Measurements from ENCODE around the gene KCNQ4. TPM values are rescaled to one million over a fixed set of nuclear protein-coding genes. Genes with fewer than 3 reads are reported as not detected.

The KCNQ4 gene
- total and polyA plus RNA-seq, 2 of the 8 experiments (the other 6 are each of a cell fraction or from before 2014, with no cell fraction given) = 2.2 to 3.9 TPM

- CTCF ChIA-PET (ENCODE audit: partially characterized antibody) = interaction anchor here (0.6 to 8.0 kb wide), 5 partner anchors 10 to 102 kb away, joined by 3 to 83 read pairs (median 4); no protein-coding TSS in a partner anchor
- no peak overlapping the region for H4K91ac ChIP-seq (replicated peaks; ENCODE audit: insufficient read length, low read length)
- H3K36me3 ChIP-seq (ENCODE audit: control insufficient read depth in 2 of 4, insufficient read depth in 4 of 4, low read length in 3 of 4) = no peaks in the 10 kb centered on the region
- no peak overlapping the region for H2BK20ac ChIP-seq (ENCODE audit: low read length)
- no peaks in the 10 kb centered on the region for H3K79me1 ChIP-seq (ENCODE audit: low read depth, low read length)
- H2BK12ac ChIP-seq (ENCODE audit: low read depth, low read length) = no peak overlapping the region
- no peak overlapping the region for H2BK120ac ChIP-seq (replicated peaks; ENCODE audit: low read depth, low read length)
- POLR2A ChIA-PET (ENCODE audit: partially characterized antibody) = interaction anchor here (2.9 kb wide), 1 partner anchor 14 kb away, joined by 10 read pairs; the partner anchor contains the start of gene CITED4
- H2BK15ac ChIP-seq (ENCODE audit: low read length) = no peak overlapping the region
- no peak overlapping the region for H2AFZ ChIP-seq (ENCODE audit: low read length)
- H3K23ac ChIP-seq (ENCODE audit: insufficient read length) = no peak overlapping the region
- no peak overlapping the region for H3K4me2 ChIP-seq (ENCODE audit: insufficient read depth in 1 of 2, low read depth in 2 of 2, low read length in 2 of 2)
- no peak overlapping the region for H3K4ac ChIP-seq (replicated peaks; ENCODE audit: insufficient read length, low read depth, low read length)
- H3K14ac ChIP-seq (ENCODE audit: insufficient read length) = no peak overlapping the region
- no peaks in the 10 kb centered on the region for H3K79me2 ChIP-seq (ENCODE audit: control insufficient read depth in 1 of 2, insufficient read depth in 2 of 2, low read length in 2 of 2)
- no peaks in the 10 kb centered on the region for H4K20me1 ChIP-seq (replicated peaks in 1 of 2; ENCODE audit: control insufficient read depth in 1 of 2, insufficient read depth in 2 of 2, low read length in 2 of 2)
- DNase-seq (ENCODE audit: low read depth in 1 of 2, low spot score in 2 of 2) (no peak), FAIRE-seq (no peak)
- H3K9me3 ChIP-seq (ENCODE audit: insufficient read depth in 2 of 2, low read depth in 1 of 2, low read length in 1 of 2) = peaks cover 3 to 6% of the 10 kb centered on the region in 2 experiments; a peak in 3 of 4 replicates
- no peak overlapping the region for H3K9ac ChIP-seq (replicated peaks in 1 of 4; ENCODE audit: extremely low read depth in 1 of 4, low read depth in 3 of 4, low read length in 3 of 4)
- no peaks in the 10 kb centered on the region for H3K23me2 ChIP-seq (ENCODE audit: low read depth, low read length)
- no peak overlapping the region for H3K56ac ChIP-seq (replicated peaks; ENCODE audit: insufficient read length, low read depth, low read length)
- H3K27ac ChIP-seq (ENCODE audit: low read depth, low read length) = no peak overlapping the region
- no peak overlapping the region for H3K18ac ChIP-seq (ENCODE audit: extremely low read depth, low read length)
- H3K4me1 ChIP-seq (replicated peaks in 1 of 4; ENCODE audit: control insufficient read depth in 3 of 4, insufficient read depth in 4 of 4, low read length in 3 of 4) = peaks cover 1 to 10% (median 4%) of the 10 kb centered on the region in 4 experiments; a peak in 4 of 7 replicates
- H4K8ac ChIP-seq (ENCODE audit: extremely low read depth, insufficient read depth, low read length) = no peak overlapping the region
- no peak overlapping the region for H4K5ac ChIP-seq (ENCODE audit: insufficient read length, low read depth, low read length)
- H2BK5ac ChIP-seq (ENCODE audit: low read depth, low read length) = no peak overlapping the region
- no peak overlapping the region for H2AK5ac ChIP-seq (ENCODE audit: low read depth, low read length)
- H3K4me3 ChIP-seq (ENCODE audit: extremely low read depth in 1 of 4, insufficient read depth in 2 of 4, low read depth in 3 of 4, low read length in 4 of 4) = no peak overlapping the region
- TF ChIP-seq MAX (IDR thresholded peaks at IDR 0.05) (no peak), SP4 (IDR thresholded peaks at IDR 0.05; ENCODE audit: low read length) (no peak), MAFK (IDR thresholded peaks at IDR 0.05; ENCODE audit: low read depth, low read length) (no peak), BACH1 (IDR thresholded peaks at IDR 0.05; ENCODE audit: low read length) (no peak), NRF1 (IDR thresholded peaks at IDR 0.05; ENCODE audit: low read depth, low read length) (no peak), FOSL1 (IDR thresholded peaks at IDR 0.05; ENCODE audit: insufficient read depth, low read depth, low read length) (no peak), TCF12 (IDR thresholded peaks at IDR 0.05; ENCODE audit: low read depth, low read length) (no peak)
- no peaks in the 10 kb centered on the region; a peak in 2 of 7 replicates for H3K27me3 ChIP-seq (replicated peaks in 1 of 4; ENCODE audit: control insufficient read depth in 3 of 4, extremely low read depth in 1 of 4, insufficient read depth in 3 of 4, low read length in 3 of 4)
- 100% methylated on average over 1 of the region's 1 CpG; no CpG with 5 or more reads in 1 of the 2 experiments for WGBS, 2 experiments (ENCODE audit: extremely low coverage in 1 of 2, insufficient coverage in 1 of 2, insufficient read length in 1 of 2, insufficient replicate concordance in 2 of 2, low coverage in 1 of 2, low lambda C conversion rate in 2 of 2, missing lambda C conversion rate in 1 of 2)
Observed at GRCh38 chr1:40876891-40877290, 93.3 kb downstream of the KCNQ4 start.
